Liver (tissue), 9 donors: ENCODE data around the gene LSM5. TPM values are rescaled to one million over a fixed set of nuclear protein-coding genes. Genes with fewer than 3 reads are reported as not detected.

ENCODE experiments used
- DNase-seq: peaks from one replicate; pipeline ENCODE4 v3.0.0-alpha.2; 2017; ENCODE audit warnings: low spot score
- H3K27ac ChIP-seq, 2 donors: one replicate each; pipeline ENCODE4 v1.7.0; 2013; ENCODE audit warnings: inconsistent platforms in 2 of 2, low read length in 2 of 2, control low read depth in 1 of 2, low read depth in 1 of 2, mild to moderate bottlenecking in 1 of 2
- H3K27me3 ChIP-seq, 4 donors: one replicate each; pipeline versions ENCODE4 v1.6.1 to v1.7.0; 2013; ENCODE audit warnings: low read length in 3 of 4, inconsistent platforms in 1 of 4, mild to moderate bottlenecking in 1 of 4, moderate library complexity in 1 of 4; ENCODE audit not compliant: control insufficient read depth in 4 of 4, insufficient read depth in 4 of 4
- H3K36me3 ChIP-seq, 4 donors: one replicate each; pipeline versions ENCODE4 v1.6.1 to v1.7.0; 2013; ENCODE audit warnings: low read length in 3 of 4, mild to moderate bottlenecking in 3 of 4, low read depth in 1 of 4, moderate library complexity in 1 of 4; ENCODE audit not compliant: control insufficient read depth in 4 of 4, insufficient read depth in 3 of 4
- H3K4me1 ChIP-seq, 4 donors: one replicate each; pipeline versions ENCODE4 v1.6.1 to v1.7.0; 2013; ENCODE audit warnings: low read length in 3 of 4, mild to moderate bottlenecking in 3 of 4, moderate library complexity in 1 of 4; ENCODE audit not compliant: control insufficient read depth in 4 of 4, insufficient read depth in 4 of 4
- H3K4me3 ChIP-seq, 3 donors: one replicate each; pipeline versions ENCODE4 v1.6.1 to v1.7.0; 2013; ENCODE audit warnings: low read length in 3 of 3, control low read depth in 1 of 3, low read depth in 1 of 3, mild to moderate bottlenecking in 1 of 3
- H3K9ac ChIP-seq, 2 donors: one replicate each; pipeline ENCODE4 v1.7.0; 2013; ENCODE audit warnings: low read length in 2 of 2, mild to moderate bottlenecking in 2 of 2, moderate library complexity in 2 of 2, control low read depth in 1 of 2, low read depth in 1 of 2
- H3K9me3 ChIP-seq, 4 donors: one replicate each; pipeline versions ENCODE4 v1.6.1 to v1.7.0; 2013; ENCODE audit warnings: low read length in 3 of 4; ENCODE audit not compliant: control insufficient read depth in 4 of 4
- CTCF ChIP-seq: fragments of 150-350 bp; IDR thresholded peaks from 2 replicates; pipeline ENCODE4 v1.5.1; 2017; ENCODE audit warnings: improper control_type of control experiment, low read depth, low read length; ENCODE audit not compliant: missing input control
- FOXA1 ChIP-seq: IDR thresholded peaks from 2 replicates; pipeline ENCODE4 v1.6.1; 2016; ENCODE audit warnings: antibody characterized with exemption
- GABPA ChIP-seq, 2 donors: IDR thresholded peaks in 1 of 2; conservative IDR thresholded peaks in 1 of 2; 2 replicates each; pipeline ENCODE4 v1.6.1; 2016; ENCODE audit warnings: antibody characterized with exemption in 2 of 2, mild to moderate bottlenecking in 1 of 2, moderate library complexity in 1 of 2
- HNF4G ChIP-seq: IDR thresholded peaks from 2 replicates; pipeline ENCODE4 v1.6.1; 2016; ENCODE audit warnings: antibody characterized with exemption
- JUND ChIP-seq, 2 donors: IDR thresholded peaks; 2 replicates each; pipeline ENCODE4 v1.6.1; 2016; ENCODE audit warnings: antibody characterized with exemption in 2 of 2
- MAX ChIP-seq: IDR thresholded peaks from 2 replicates; pipeline ENCODE4 v1.6.1; 2016; ENCODE audit warnings: antibody characterized with exemption
- NR2F2 ChIP-seq: IDR thresholded peaks from 2 replicates; pipeline ENCODE4 v1.6.1; 2016; ENCODE audit warnings: antibody characterized with exemption
- REST ChIP-seq: IDR thresholded peaks from 2 replicates; pipeline ENCODE4 v1.6.1; 2016; ENCODE audit warnings: antibody characterized with exemption, mild to moderate bottlenecking
- SP1 ChIP-seq: IDR thresholded peaks from 2 replicates; pipeline ENCODE4 v1.6.1; 2018; ENCODE audit warnings: antibody characterized with exemption, mild to moderate bottlenecking
- TAF1 ChIP-seq: conservative IDR thresholded peaks from 2 replicates; pipeline ENCODE4 v1.6.1; 2016; ENCODE audit warnings: antibody characterized with exemption, mild to moderate bottlenecking
- ZBTB33 ChIP-seq: IDR thresholded peaks from 2 replicates; pipeline ENCODE4 v1.6.1; 2016; ENCODE audit warnings: antibody characterized with exemption
- WGBS: extraction: QIAGEN DNeasy Blood & Tissue Kit; methylation state at CpG from one replicate; pipeline ENCODE4 v1.1.7; 2013; 5-methylcytosine and 5-hydroxymethylcytosine counted together
- polyA plus RNA-seq, 2 donors: library from polyadenylated mRNA; stranded (reverse) in 1 of 2; unstranded in 1 of 2; fragments of 200-250 nt in 1 of 2; fragments of >200 nt in 1 of 2; fragmentation: Nextera tagmentation in 1 of 2; extraction: Ambion mirVana in 1 of 2; gene quantifications; one replicate each; pipeline versions ENCODE4 v1.2.1 to v1.2.3, GENCODE V29; 2013 to 2015
- total RNA-seq, 2 donors: library from RNA; depleted of rRNA; stranded (reverse); fragments of >200 nt; gene quantifications; one replicate each; pipeline ENCODE4 v1.2.3, GENCODE V29; 2014
- donor health status: healthy.
- donor health status: healthy.
- donor health status: healthy.
- donor health status: healthy.
- donor health status: healthy.

LSM5 gene
- total and polyA plus RNA-seq, 4 donors: 6.0 to 74.1 (median 25.8) TPM

- H3K9me3 ChIP-seq: no peaks in the 10 kb centered on the region
- WGBS: 97% methylated on average over 13 of the region's 13 CpGs
- H3K27ac ChIP-seq: no peak overlapping the region
- H3K36me3 ChIP-seq: peaks cover 0 to 2% (median 0%) of the 10 kb centered on the region in 4 donors
- peaks cover 0 to 1% (median 0%) of the 10 kb centered on the region in 4 donors for H3K4me1 ChIP-seq
- H3K9ac ChIP-seq: no peak overlapping the region
- DNase-seq: no peak
- TF ChIP-seq SP1: no peak
- TF ChIP-seq TAF1: no peak
- TF ChIP-seq ZBTB33: no peak
- no peak for TF ChIP-seq MAX
- TF ChIP-seq CTCF: no peak
- TF ChIP-seq REST: no peak
- TF ChIP-seq FOXA1: no peak
- H3K4me3 ChIP-seq: no peak overlapping the region
- H3K27me3 ChIP-seq: no peaks in the 10 kb centered on the region
These were observed 41.2 kb upstream of the LSM5 start for GRCh38 chr7:32531402-32531801.

- no peaks in the 10 kb centered on the region for H3K27me3 ChIP-seq
- WGBS: 90% methylated on average over 4 of the region's 4 CpGs
- no peak overlapping the region for H3K27ac ChIP-seq
- H3K9ac ChIP-seq: no peak overlapping the region
- no peak for TF ChIP-seq NR2F2
- no peak for TF ChIP-seq GABPA (IDR thresholded peaks at IDR 0.05 in 1 of 2, conservative IDR thresholded peaks at IDR 0.05 in 1 of 2)
- TF ChIP-seq JUND (IDR thresholded peaks at IDR 0.05): no peak
- TF ChIP-seq CTCF: no peak
- no peak for TF ChIP-seq FOXA1
- no peak for TF ChIP-seq ZBTB33
- TF ChIP-seq HNF4G: no peak
- no peak for TF ChIP-seq SP1
- no peak for TF ChIP-seq MAX
- DNase-seq: no peak
- no peaks in the 10 kb centered on the region for H3K9me3 ChIP-seq
- H3K4me1 ChIP-seq: no peaks in the 10 kb centered on the region
- no peak overlapping the region for H3K4me3 ChIP-seq
- peaks cover 0 to 2% (median 0%) of the 10 kb centered on the region in 4 donors for H3K36me3 ChIP-seq
These were observed 35.7 kb upstream of the LSM5 start for GRCh38 chr7:32525839-32526238.
